SK-N-SH (cell line): ENCODE measurements around the gene SMYD3. TPM values are rescaled to one million over a fixed set of nuclear protein-coding genes. Genes with fewer than 3 reads are reported as not detected.

Experiments used
- CTCF ChIA-PET: fragments of 300-600, 350-600 bp; formaldehyde crosslinking; extraction: SDS; loops from one replicate; lab custom pipeline; 2021; lab: Yijun Ruan, JAX
- POLR2A ChIA-PET: fragments of 350-600 bp; sonication (Branson Sonifier 250); formaldehyde crosslinking; extraction: SDS; loops from one replicate; lab custom pipeline; 2020; ENCODE audit warnings: antibody characterized with exemption, inconsistent platforms; lab: Yijun Ruan, JAX
- DNase-seq: peaks from one replicate; pipeline ENCODE4 v3.0.0; 2012
- H2AFZ ChIP-seq: fragments of 200-600 bp; sonication (generic); 2 replicates; pipeline ENCODE4 v1.8.1; 2016; ENCODE audit warnings: antibody characterized with exemption, mild to moderate bottlenecking, low read depth
- H3F3A ChIP-seq: fragments of 200-600 bp; sonication (generic); replicated peaks from 2 replicates; pipeline ENCODE3; 2016; ENCODE audit warnings: antibody characterized with exemption, mild to moderate bottlenecking; ENCODE audit not compliant: insufficient read depth
- H3K27ac ChIP-seq, 2 experiments: fragments of 200-500 bp in 1 of 2; fragments of 200-600 bp in 1 of 2; sonication (Bioruptor generic) in 1 of 2; sonication (generic), shearing (Covaris generic) in 1 of 2; 2 replicates each; pipeline versions ENCODE4 v1.5.1 to v1.6.1; 2014 to 2016; ENCODE audit warnings: low read depth in 2 of 2, inconsistent platforms in 1 of 2, low read length in 1 of 2, mild to moderate bottlenecking in 1 of 2, mixed read lengths in 1 of 2
- H3K27me3 ChIP-seq: fragments of 200-600 bp; sonication (generic), shearing (Covaris generic); 2 replicates; pipeline ENCODE4 v1.6.1; 2016; ENCODE audit warnings: mixed run types; ENCODE audit not compliant: insufficient read depth
- H3K36me3 ChIP-seq, 2 experiments: fragments of 200-500 bp in 1 of 2; fragments of 200-600 bp in 1 of 2; sonication (Bioruptor generic) in 1 of 2; sonication (generic) in 1 of 2; replicated peaks in 1 of 2; 2 replicates each; pipeline versions ENCODE3 to v1.5.1; 2014 to 2016; ENCODE audit warnings: low read length in 1 of 2, mild to moderate bottlenecking in 1 of 2; ENCODE audit not compliant: insufficient read depth in 2 of 2, control insufficient read depth in 1 of 2
- H3K4me1 ChIP-seq, 2 experiments: fragments of 200-500 bp in 1 of 2; fragments of 200-600 bp in 1 of 2; sonication (Bioruptor generic) in 1 of 2; sonication (generic), shearing (Covaris generic) in 1 of 2; 2 replicates each; pipeline versions ENCODE4 v1.5.1 to v1.6.1; 2014 to 2016; ENCODE audit warnings: low read depth in 1 of 2, low read length in 1 of 2, mixed run types in 1 of 2; ENCODE audit not compliant: insufficient read depth in 2 of 2, control insufficient read depth in 1 of 2
- H3K4me2 ChIP-seq: fragments of 200-600 bp; sonication (generic), shearing (Covaris generic); 2 replicates; pipeline ENCODE4 v1.6.1; 2017; ENCODE audit warnings: mixed run types
- H3K4me3 ChIP-seq, 2 experiments: fragments of 200-500 bp in 1 of 2; fragments of 200-600 bp in 1 of 2; sonication (Bioruptor generic) in 1 of 2; sonication (generic), shearing (Covaris generic) in 1 of 2; 2 replicates each; pipeline versions ENCODE4 v1.5.1 to v1.8.1; 2014 to 2016; ENCODE audit warnings: low read depth in 2 of 2, inconsistent platforms in 1 of 2, low read length in 1 of 2, mild to moderate bottlenecking in 1 of 2, mixed read lengths in 1 of 2, moderate library complexity in 1 of 2
- H3K79me2 ChIP-seq: fragments of 200-600 bp; sonication (generic); 2 replicates; pipeline ENCODE4 v1.8.1; 2017; ENCODE audit warnings: mild to moderate bottlenecking; ENCODE audit not compliant: insufficient read depth
- H3K9ac ChIP-seq: fragments of 200-600 bp; sonication (generic); 2 replicates; pipeline ENCODE4 v1.6.1; 2017; ENCODE audit warnings: mixed run types
- H3K9me2 ChIP-seq: fragments of 200-600 bp; sonication (generic); 2 replicates; pipeline ENCODE4 v1.6.1; 2017; ENCODE audit warnings: mixed run types
- H3K9me3 ChIP-seq: fragments of 200-600 bp; sonication (generic); 2 replicates; pipeline ENCODE4 v1.6.1; 2017; ENCODE audit warnings: mixed run types, mild to moderate bottlenecking, moderate library complexity
- H4K20me1 ChIP-seq: fragments of 200-600 bp; sonication (generic); 2 replicates; pipeline ENCODE4 v1.6.1; 2017; ENCODE audit warnings: mild to moderate bottlenecking, mixed run types; ENCODE audit not compliant: insufficient read depth
- CHD2 ChIP-seq: fragments of 150-350 bp; IDR thresholded peaks from 2 replicates; pipeline ENCODE4 v1.6.1; 2018; ENCODE audit warnings: low read length; ENCODE audit not compliant: partially characterized antibody
- CTCF ChIP-seq: fragments of 200-600 bp; sonication (generic); IDR thresholded peaks from 2 replicates; pipeline ENCODE4 v1.6.1; 2017; ENCODE audit warnings: antibody characterized with exemption, mild to moderate bottlenecking, moderate library complexity
- ELF1 ChIP-seq: IDR thresholded peaks from 2 replicates; pipeline ENCODE4 v1.4.0; 2012
- EZH2phosphoT487 ChIP-seq: fragments of 200-600 bp; sonication (generic); IDR thresholded peaks from 2 replicates; pipeline ENCODE4 v1.6.1; 2017; ENCODE audit warnings: low read depth, mixed run types, mild to moderate bottlenecking, antibody characterized with exemption, moderate library complexity, borderline replicate concordance
- FOSL2 ChIP-seq: IDR thresholded peaks from 2 replicates; pipeline ENCODE4 v1.4.0; 2012; ENCODE audit warnings: low read depth, mild to moderate bottlenecking, moderate library complexity, borderline replicate concordance
- FOXJ3 ChIP-seq: sonication (generic); formaldehyde crosslinking; IDR thresholded peaks from 2 replicates; pipeline ENCODE4 v1.5.1; 2020; ENCODE audit warnings: mild to moderate bottlenecking, missing genetic modification reagents
- FOXM1 ChIP-seq: IDR thresholded peaks from 2 replicates; pipeline ENCODE4 v1.4.0; 2012; ENCODE audit warnings: low read depth, mild to moderate bottlenecking
- GABPA ChIP-seq: IDR thresholded peaks from 2 replicates; pipeline ENCODE4 v1.4.0; 2012; ENCODE audit warnings: low read depth, mild to moderate bottlenecking
- GATA2 ChIP-seq: sonication (generic); formaldehyde crosslinking; IDR thresholded peaks from 2 replicates; pipeline ENCODE4 v1.5.0; 2020; ENCODE audit warnings: mild to moderate bottlenecking, missing genetic modification reagents
- MEF2A ChIP-seq: IDR thresholded peaks from 2 replicates; pipeline ENCODE4 v1.4.0; 2012; ENCODE audit warnings: low read depth, borderline replicate concordance
- PBX3 ChIP-seq: IDR thresholded peaks from 2 replicates; pipeline ENCODE4; 2012
- RAD21 ChIP-seq: IDR thresholded peaks from 2 replicates; pipeline ENCODE4 v1.6.1; 2012; ENCODE audit warnings: mild to moderate bottlenecking, low read length
- RFX5 ChIP-seq: IDR thresholded peaks from 2 replicates; pipeline ENCODE4 v1.6.1; 2012; ENCODE audit warnings: mild to moderate bottlenecking, improper control_type of control experiment, low read length
- SIN3A ChIP-seq: IDR thresholded peaks from 2 replicates; pipeline ENCODE4 v1.6.1; 2012; ENCODE audit warnings: low read depth, mild to moderate bottlenecking, low read length, moderate library complexity, borderline replicate concordance
- SMC3 ChIP-seq: IDR thresholded peaks from 2 replicates; pipeline ENCODE4 v1.6.1; 2012; ENCODE audit warnings: low read depth, low read length, improper control_type of control experiment
- TEAD4 ChIP-seq: IDR thresholded peaks from 2 replicates; pipeline ENCODE4 v1.4.0; 2012; ENCODE audit warnings: mild to moderate bottlenecking, borderline replicate concordance; ENCODE audit not compliant: insufficient read depth
- YY1 ChIP-seq: IDR thresholded peaks from 2 replicates; pipeline ENCODE4 v1.4.0; 2012; ENCODE audit warnings: low read depth, mild to moderate bottlenecking
- WGBS: methylation state at CpG from one replicate; pipeline ENCODE4 v1.1.6; 2017; ENCODE audit warnings: low lambda C conversion rate; 5-methylcytosine and 5-hydroxymethylcytosine counted together
- polyA plus RNA-seq, 3 experiments: library from polyadenylated mRNA; depleted of rRNA; stranded (reverse); fragments of >200 nt; gene quantifications; 2 replicates each; pipeline ENCODE4 v1.2.3, GENCODE V29; 2012
- TF ChIP-seq, protein P1 (sequence below): IDR thresholded peaks from 2 replicates; pipeline ENCODE4 v1.4.0; 2012; ENCODE audit warnings: low read depth
- TF ChIP-seq, protein P2 (sequence below): fragments of 150-350 bp; IDR thresholded peaks from 2 replicates; pipeline ENCODE4 v1.6.1; 2016; ENCODE audit warnings: mild to moderate bottlenecking, low read depth, low read length
- TF ChIP-seq, protein P3 (sequence below): fragments of 150-350 bp; IDR thresholded peaks from 2 replicates; pipeline ENCODE4 v1.6.1; 2017; ENCODE audit warnings: antibody characterized with exemption, low read length, low read depth, borderline replicate concordance

SMYD3 gene
- polyA plus RNA-seq, 1 of the 3 experiments (the other 2 are of a cell fraction), result 31.4 TPM

GRCh38 chr1:246064891-246065290 is 442.2 kb downstream of the SMYD3 start:
- no peaks in the 10 kb centered on the region for H3K27me3 ChIP-seq
- H3K4me2 ChIP-seq, result no peak overlapping the region
- no peaks in the 10 kb centered on the region for H3K9me2 ChIP-seq
- H3K9me3 ChIP-seq, result no peaks in the 10 kb centered on the region
- H3K36me3 ChIP-seq, result no peaks in the 10 kb centered on the region
- no peak overlapping the region for H3K4me3 ChIP-seq
- H4K20me1 ChIP-seq, result no peaks in the 10 kb centered on the region
- POLR2A ChIA-PET, result no interaction called here
- no peak for TF ChIP-seq EZH2phosphoT487
- TF ChIP-seq PBX3, result no peak
- no peak for TF ChIP-seq MEF2A
- TF ChIP-seq CTCF, result no peak
- no peak for TF ChIP-seq SMC3
- no peak for TF ChIP-seq RFX5
- no peak for TF ChIP-seq ELF1
- TF ChIP-seq GATA2 (CRISPR knock-in tag), result no peak
- no peak for TF ChIP-seq RAD21
- TF ChIP-seq, protein P1, sequence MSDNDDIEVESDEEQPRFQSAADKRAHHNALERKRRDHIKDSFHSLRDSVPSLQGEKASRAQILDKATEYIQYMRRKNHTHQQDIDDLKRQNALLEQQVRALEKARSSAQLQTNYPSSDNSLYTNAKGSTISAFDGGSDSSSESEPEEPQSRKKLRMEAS, result no peak
- no peak for TF ChIP-seq TEAD4
- TF ChIP-seq GABPA, result no peak
- no peak for TF ChIP-seq SIN3A
- no peak for TF ChIP-seq YY1
- TF ChIP-seq, protein P2, sequence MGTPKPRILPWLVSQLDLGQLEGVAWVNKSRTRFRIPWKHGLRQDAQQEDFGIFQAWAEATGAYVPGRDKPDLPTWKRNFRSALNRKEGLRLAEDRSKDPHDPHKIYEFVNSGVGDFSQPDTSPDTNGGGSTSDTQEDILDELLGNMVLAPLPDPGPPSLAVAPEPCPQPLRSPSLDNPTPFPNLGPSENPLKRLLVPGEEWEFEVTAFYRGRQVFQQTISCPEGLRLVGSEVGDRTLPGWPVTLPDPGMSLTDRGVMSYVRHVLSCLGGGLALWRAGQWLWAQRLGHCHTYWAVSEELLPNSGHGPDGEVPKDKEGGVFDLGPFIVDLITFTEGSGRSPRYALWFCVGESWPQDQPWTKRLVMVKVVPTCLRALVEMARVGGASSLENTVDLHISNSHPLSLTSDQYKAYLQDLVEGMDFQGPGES, result no peak
- no peak for TF ChIP-seq FOSL2
- no peak for TF ChIP-seq FOXM1
- no peak for TF ChIP-seq FOXJ3 (CRISPR knock-in tag)
- TF ChIP-seq CHD2, result no peak
- TF ChIP-seq, protein P3, sequence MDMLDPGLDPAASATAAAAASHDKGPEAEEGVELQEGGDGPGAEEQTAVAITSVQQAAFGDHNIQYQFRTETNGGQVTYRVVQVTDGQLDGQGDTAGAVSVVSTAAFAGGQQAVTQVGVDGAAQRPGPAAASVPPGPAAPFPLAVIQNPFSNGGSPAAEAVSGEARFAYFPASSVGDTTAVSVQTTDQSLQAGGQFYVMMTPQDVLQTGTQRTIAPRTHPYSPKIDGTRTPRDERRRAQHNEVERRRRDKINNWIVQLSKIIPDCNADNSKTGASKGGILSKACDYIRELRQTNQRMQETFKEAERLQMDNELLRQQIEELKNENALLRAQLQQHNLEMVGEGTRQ, result no peak
- H2AFZ ChIP-seq, result no peak overlapping the region
- H3K27ac ChIP-seq, result no peak overlapping the region
- DNase-seq, result no peak
- no peak overlapping the region for H3K9ac ChIP-seq
- peaks cover 0 to 21% of the 10 kb centered on the region in 2 experiments; a peak in 2 of 4 replicates for H3K4me1 ChIP-seq
- no peaks in the 10 kb centered on the region for H3F3A ChIP-seq
- CTCF ChIA-PET, result no interaction called here
- H3K79me2 ChIP-seq, result no peaks in the 10 kb centered on the region
- 95% methylated on average over 3 of the region's 3 CpGs for WGBS
